Measurements from ENCODE around the gene RERE. TPM values are rescaled to one million over a fixed set of nuclear protein-coding genes. Genes with fewer than 3 reads are reported as not detected.
A peak's percentile ranks its signal among the peaks of the same experiment; 100 is the strongest.

Gene RERE
- total RNA-seq, 1 experiment from 2014 or later, result 37.1 TPM

DNA sequence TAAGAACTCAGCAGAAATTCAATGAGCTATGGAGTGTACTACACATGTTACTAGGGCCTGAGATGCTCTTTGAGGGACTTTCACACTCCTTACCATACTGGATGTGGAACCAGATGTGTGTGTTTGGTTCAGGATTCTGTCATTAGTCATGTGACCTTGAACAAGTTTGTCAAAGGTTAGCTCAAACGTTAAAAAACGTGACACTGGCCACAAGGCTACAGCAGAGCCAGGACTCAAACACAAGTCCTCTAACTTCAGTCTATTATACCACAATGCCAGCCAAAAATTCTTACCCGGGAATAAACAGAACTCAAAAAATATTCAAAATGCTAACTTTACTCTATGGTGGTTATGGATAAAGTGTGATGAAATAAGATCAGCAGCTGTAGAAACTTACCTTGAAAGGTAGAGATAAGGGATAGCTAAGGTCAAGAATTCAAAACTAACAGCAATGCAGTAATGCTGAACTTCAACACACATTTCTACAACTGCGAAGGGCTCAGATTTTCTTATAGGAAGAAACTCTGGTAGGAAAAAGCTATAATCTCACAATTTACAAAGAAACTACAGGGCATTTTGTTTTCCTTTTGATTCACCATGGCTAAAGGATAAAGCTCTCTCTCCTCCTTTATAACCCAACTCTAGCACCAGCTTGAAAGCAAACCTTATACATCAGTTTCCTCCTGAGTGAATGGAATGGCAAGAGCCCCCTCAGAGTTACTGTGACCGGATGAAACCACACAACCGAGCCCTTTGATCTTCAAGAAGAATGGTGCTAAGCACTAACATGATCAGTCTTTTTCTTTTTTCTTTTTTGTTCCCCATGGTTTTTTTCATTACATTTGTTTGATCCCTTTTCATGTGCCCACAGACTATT lies 265.6 kb downstream of the RERE start:
- DNase-seq (ENCODE audit: low spot score), result no peak

DNA sequence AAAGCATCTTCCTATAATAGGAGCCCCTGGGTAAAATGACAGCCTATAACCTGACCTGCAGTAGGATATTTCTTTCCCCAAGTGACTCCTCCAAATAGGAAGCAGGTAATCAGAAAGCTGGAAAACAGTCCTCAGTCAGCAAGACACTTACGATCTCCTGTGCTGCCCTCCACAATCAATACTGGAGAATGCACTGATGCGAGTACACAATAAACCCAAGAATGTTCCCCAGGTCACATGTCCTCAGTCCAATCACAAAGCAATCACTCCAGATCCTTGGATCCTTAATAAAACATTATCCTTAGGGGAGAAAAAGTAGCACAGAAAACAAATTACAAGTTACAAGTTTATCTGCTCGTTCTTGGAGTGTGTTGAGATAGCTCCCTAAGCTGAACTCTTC lies 266.4 kb downstream of the RERE start:
- no peak for DNase-seq (ENCODE audit: low spot score)

DNA sequence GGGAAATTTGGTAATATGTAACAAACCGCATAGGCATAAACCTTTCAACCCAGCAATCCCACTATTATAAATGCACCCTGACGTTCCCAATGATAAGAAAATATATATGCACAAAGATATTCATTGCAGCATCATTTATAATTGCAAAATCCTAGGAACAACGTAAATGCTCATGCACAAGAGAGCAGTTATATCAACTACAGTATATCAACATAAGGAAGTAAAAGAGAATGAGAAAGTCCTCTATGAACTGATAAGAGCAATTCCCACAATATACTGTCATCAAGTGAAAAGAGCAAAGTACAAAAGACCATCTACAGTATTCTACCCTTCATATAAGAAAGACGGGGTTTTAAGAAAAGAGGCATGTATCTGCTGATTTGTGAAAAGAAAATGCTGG lies 269.6 kb downstream of the RERE start:
- no peak for DNase-seq (ENCODE audit: low spot score)

DNA sequence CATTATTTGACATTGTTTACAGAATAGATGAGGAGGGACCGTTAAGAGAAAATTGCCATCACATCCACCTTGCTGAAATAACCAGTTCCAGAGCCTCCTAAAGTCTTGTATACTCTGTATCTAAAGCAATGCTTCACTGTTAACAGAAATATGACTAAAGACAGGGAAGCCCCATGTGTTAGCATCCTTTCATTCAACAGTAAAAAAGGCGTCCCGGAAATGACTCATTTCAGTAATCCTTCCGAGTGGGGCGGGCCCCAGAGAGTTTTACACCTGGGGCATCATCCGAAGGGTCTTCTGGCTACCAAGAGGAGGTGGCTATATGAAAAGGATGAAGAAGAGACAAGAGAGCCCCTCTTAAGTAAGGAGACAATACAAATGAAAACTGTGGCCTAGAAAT lies 272.4 kb downstream of the RERE start:
- DNase-seq (ENCODE audit: low spot score), result no peak

DNA sequence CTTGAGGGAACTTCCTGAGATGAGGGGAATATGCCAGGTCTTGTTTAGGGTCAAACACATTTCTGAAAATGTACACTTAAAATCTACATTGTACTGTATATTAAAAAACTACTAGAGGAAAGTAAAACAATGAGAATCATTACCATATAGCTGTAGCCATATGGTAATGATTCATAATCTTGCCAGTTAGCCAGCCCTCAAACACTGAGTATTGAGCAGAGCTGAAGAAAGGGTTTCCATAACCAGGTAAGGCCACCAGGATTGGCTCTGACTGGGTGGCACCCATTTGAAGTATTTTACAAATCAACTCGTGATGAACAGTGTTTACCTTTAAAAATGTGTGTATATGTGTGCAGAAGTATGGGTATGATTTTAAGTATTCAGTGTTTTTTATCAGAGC lies 272.8 kb downstream of the RERE start:
- no peak for DNase-seq (ENCODE audit: low spot score)

DNA sequence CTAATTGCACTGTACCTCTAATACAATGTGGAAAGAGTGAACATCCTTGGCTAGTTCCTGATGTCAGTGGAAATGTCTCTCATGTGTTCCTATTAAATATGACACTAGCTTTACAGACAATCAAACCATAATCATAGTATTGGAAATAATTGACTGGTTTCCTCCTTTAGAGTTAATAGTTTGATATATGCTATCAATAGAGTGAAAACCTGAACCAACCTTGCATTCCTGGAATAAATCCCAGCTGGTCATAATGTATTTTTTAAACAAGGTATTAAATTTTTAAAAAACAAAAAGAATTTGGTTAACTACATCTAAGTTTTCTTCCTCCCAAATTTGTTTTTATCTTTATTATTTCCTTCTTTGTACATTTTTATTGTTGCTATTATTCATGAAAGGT lies 273.5 kb downstream of the RERE start:
- no peak for DNase-seq (ENCODE audit: low spot score)

DNA sequence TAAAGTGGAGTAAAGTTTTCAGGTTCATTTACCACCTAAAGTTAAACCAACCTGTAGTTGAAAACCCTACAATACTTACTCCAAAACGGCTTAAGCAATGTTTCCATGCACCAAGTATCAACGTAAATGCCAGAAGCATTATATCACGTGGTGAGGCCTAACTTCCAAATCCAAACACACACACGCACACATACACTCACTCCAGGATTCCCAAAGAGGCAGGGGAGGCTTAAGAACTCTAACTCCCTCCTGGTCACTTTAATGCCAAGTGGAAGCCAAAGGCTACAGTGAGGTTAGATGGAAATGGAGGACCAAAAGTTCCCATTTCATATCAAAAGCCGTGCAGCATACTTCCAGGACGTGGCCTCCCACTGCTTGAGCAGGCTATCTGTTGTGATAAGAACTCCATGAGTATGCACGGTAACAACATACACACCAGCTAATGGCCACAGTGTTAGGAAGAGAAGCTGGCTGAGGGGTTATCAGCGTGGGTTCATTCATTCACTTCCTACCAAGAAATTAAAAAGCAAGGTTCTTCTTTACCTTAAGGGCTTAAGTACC lies 275.4 kb downstream of the RERE start:
- DNase-seq (ENCODE audit: low spot score), result no peak

DNA sequence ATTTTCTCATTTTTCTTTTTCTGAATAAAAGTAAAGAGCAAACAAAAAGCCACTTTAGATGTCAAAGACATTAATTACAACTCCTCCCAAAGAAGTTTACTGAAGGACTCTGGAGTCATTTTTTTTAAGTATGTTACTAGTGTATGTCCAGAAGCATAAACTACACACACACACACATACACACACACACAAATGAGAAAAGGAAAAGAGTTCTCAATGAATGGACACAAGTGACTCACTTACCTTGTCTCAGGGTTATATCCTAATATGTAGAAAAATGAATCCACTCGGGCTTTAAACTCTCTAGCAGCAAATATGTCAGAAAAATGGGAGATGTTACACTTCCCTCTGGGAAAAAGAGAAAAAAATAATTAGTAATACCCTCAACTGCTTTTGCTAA lies 276.5 kb downstream of the RERE start:
- DNase-seq (ENCODE audit: low spot score), result no peak

DNA sequence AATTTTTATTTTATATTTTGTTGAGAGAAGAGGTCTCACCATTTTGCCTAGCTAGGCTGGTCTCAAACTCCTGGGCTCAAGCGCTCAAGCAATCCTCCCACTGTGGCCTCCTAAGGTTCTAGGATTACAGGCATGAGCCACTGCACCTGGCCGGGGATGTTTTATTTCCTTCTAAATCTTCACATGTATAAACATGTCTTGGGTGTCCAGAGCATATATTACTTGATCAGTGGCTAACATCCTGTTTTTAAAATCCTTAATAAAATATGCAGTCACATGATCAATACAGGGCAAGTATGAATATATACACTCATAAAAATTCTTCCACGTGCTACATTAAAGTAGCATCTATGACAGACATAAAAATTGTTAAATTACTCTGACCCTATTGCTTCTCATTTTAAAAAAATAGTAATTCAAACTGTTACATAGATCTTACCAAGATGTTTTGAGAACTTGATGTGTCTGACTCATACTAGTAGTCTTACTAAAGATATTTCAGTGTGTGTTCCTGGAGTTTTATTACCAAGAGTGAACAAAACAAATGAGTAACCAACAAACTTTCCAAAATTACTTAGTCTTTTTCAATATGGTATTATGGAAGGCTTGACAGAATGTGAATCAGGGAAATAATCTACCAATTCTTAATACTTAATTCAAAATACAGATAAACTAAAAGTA lies 277.0 kb downstream of the RERE start:
- no peak for DNase-seq (ENCODE audit: low spot score)

DNA sequence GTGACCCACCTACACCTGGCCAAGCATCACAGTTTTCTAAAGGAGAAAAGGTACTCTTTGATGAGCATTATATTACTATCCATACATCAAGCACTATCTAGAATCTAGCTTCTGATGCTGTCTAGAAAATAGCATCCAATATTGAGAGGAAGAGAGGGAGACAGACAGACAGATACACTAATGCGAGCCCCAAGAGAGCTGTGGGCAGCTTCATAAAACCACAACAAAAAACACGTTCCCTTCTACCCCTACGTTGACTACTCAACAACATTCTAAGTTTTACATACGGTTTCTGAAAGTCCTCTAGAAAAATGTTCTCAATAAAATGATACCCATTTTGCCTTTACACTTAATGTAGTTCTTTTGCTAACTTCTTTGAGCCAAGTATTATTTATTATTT lies 277.8 kb downstream of the RERE start:
- DNase-seq (ENCODE audit: low spot score), result no peak

DNA sequence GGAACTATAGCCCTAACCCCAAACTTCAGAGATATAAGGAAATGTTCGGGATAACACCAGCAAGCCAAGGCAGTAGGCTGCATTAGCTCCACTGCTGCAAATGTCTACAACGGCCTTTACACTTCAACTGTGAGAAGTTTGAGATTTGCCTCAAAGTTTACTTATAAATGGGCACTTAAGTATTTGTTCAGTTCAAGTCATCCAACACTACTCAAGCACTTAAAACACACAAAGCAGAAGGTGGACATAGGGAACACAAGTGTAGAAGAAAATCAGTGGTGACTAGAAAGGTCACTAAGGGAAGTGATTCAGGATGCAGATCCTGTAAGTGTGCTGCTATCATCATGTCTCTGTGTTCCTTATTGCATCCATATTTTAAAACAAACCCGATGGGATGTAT lies 278.9 kb downstream of the RERE start:
- DNase-seq (ENCODE audit: low spot score), result no peak

DNA sequence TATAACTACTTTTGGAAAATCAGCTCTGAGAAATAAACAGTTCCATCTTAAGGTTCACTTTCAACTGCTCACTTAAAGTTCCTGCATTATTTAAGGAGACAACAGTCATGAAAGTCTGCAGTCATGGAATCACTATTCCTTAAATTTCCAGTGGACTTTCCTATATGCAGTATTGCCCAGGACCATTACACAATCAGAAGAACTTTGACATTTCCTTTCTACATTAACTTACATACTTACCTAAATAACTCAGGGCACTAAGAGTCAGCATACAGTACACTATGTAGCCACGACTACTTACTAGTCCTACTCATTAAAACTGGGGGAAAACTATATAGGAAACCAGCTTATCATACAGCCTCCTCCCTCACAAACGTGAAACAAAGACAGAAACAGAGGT lies 279.4 kb downstream of the RERE start:
- DNase-seq (ENCODE audit: low spot score), result no peak

DNA sequence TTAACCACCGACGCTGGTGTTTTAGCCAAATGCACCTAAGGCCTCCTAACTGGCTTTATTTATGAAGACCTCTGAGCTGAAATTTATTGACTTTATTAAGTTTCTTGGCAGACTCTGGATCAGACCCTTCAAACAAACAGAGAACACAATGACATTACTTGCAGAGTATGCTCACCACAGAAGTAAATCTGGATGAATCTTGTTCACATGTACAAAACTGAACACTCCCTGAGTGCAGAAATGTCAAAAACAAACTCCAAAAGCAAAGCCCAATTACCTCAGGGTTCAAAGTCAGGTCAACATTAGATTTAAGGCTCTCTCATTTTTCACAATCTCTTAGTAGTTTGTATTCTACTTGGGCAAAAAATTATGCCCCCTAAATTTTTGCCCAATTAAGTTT lies 280.9 kb downstream of the RERE start:
- no peak for DNase-seq (ENCODE audit: low spot score)

DNA sequence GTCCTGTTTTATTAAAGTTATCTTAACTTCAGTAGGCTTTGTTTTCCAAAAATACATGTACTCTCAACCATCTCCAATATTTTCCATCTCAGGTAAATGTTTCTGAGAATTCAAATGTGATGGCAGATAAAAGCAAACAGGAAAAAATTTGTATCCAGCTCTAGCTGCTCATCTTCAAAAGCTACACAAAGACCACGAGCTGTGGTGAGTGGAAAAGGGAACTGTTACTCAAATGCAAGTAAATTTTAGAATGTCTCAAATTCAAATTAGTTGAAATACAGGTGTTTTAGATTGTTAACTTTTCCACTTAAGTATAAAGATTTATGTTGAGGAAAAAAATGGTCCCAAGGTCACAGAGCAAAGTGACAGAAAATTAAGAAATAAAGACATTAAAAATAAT lies 283.5 kb downstream of the RERE start:
- no peak for DNase-seq (ENCODE audit: low spot score)

DNA sequence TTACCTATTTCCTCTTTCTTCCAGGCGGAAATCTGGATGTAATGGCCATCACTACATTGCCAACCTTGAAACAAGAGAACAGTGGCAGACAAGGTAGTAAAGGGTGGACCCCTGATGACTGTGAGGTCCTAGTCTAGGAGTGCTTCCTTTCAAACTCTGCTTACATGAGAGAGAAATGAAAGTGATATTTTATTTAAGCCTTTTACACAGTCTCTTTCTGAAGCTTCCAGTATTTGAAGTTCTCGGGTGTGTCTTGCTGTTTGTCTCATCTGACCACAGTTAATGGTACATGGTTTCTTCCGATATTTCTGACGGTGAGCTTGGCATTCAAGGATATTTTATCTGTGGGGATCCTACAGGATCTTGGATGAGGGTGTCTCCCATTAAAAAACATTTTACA lies 284.3 kb downstream of the RERE start:
- DNase-seq (ENCODE audit: low spot score), result no peak

DNA sequence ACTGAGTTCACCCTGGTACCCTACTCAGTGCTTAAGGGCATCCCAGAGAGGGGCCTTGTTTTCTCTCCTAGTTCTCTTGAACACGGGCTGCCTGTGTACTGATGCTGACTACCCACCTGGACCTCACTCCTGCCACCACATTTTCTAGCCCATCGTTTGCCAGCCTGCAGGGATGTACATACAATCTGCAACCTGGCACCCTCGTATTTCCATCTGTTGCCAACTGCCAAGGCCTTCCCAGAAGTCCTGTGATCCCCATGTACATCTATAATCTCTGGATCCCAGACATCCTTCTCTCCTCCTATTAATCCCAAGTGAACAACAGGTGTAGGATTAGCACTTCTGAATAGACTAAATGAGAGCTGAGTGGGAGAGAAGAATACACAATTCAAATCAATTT lies 287.5 kb downstream of the RERE start:
- no peak for DNase-seq (ENCODE audit: low spot score)

DNA sequence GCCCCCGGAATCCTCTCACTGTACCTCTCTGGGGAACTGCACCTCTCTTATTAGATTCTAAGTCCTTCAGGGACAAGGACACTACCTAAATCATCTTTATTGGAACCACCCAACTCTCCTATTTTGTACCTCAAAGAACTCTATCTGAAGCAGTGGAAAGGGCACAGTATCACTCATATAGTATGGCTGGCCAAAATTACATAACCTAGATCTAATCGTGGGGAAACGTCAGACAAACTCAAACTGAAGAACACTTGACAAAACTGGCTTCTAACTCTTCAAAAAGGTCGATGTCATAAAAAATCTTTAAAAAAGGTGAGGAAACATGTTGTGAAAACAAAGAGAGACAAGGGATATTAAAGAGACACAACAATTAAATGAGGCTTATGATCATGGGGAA lies 289.5 kb downstream of the RERE start:
- DNase-seq (ENCODE audit: low spot score), result no peak

DNA sequence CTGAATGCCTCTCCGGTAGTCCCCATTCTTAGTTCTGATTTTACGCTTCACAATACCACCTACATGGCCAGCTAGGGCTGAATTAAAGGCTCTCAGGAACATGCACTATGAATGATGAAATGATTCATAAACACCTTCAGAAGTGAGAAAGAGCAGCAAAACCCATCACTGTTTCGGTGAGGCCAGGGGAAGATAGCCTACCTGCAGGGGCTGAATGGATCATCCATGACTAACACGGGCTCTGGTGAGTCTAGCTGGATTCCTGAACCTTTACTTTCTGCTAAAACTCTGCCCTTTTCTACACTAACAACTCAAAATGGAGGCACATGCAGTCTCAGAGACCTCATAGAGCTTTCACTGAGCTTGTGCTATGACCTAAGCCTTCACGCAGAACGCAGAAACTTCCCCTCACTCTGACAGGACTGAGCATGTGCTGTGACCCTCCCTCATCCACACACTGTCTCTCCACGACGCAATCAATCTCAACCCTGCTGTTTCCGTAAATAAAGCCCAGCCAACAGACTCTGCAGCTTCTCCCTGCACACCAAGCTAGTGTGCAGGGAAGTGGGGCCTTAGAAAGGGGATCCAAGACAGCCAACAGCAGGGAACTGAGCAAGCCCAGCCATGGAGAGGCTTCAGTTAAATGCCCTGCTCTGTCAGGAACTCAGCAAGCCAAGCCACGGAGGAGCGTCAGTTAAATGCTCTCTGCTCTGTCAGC lies 291.7 kb downstream of the RERE start:
- peak; percentile 87 for DNase-seq (ENCODE audit: low spot score)

DNA sequence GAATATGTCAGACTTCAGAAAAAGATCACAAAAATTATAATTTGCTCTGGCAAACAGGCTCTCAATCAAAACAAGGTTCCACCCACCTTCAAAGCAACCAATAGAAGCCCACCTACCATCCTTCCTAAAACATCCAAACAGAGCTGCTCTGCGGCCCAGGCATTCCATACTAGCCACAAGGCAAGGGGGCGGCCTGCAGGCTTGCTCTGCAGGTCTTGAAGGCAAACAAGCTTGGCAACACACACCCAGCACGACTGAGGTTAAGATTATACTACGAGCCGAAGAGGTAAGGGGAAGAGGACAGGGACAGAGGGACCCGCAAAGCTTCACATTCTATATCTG lies 292.3 kb downstream of the RERE start:
- DNase-seq (ENCODE audit: low spot score), result peak; percentile 30

DNA sequence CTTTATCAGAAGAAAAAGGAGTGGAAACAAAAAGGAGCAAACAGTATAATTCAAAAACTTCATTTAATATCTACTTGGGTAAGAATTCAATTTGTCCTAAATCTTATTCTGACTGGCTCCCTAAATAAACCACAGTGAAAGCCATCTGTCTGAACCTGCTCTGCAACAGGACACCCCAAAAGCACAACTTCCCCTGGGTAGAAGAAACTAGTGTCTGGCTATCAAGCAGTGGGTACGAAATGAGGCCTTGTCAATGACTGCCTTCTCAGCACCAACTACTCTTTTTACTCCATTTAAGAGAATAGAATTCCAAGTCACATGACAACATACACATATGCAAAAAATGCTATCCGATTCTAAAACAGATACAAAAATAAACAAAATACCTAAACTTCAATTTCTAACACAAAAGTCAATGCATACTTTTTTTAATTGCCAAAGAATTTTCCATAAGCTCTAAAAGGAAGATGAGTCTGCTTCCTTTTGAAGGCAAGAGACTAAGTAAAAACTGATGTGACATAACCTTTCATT lies 292.7 kb downstream of the RERE start:
- DNase-seq (ENCODE audit: low spot score), result no peak

DNA sequence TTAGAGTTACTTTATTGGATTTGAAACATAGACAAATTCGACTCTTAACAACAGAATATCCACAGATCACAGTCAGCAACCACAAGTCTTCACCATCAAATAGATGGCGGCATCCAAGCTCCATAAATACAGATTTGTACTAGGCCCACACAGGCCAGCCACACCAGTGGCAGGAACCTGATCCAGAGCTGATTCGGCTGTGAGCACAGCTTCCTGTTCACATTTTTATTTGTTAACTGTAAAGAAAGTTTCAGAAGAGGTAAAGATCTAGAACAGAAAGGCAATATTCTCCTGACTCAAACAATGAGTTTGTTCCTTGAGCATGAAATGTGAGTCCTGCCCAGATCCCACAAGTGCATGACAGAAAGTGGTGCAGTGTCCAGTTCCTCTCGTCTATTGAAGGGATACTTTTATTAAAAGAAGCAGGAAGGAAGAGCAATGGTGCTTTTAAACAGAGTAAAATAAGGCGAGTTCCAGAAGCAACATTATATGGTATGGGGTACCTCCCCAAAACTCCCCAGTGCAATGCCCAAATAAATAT lies 293.7 kb downstream of the RERE start:
- no peak for DNase-seq (ENCODE audit: low spot score)

DNA sequence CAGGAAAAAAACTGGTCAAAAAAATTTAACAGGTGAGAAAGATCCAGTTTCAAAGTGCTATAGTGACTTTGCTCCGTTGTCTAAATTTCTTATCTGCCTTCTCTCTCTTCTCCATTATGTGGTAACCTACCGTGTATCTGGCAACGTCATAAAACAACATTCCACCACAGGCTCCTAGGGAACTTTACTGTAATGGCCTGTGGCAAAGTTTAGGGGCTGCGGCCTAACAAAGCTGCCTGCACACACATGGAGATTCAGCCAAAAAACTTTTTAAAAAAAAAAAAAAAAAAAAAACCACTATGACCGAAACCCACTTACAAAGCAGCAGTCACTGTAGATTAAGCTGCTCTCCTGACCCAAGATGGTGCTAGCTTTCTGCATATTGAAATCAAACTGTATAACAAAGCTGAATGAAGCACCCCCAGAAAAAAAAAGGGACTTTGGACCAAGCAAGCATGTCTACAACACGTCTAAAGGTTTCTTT lies 296.9 kb downstream of the RERE start:
- no peak for DNase-seq (ENCODE audit: low spot score)

Data from HT-29 (cell line).